Stimulated activated CD8-positive, alpha-beta memory T cell treated with anti-CD3 and anti-CD28 coated beads, Interleukin-15, amount 100 ng/mL, for 48 hours (primary cell): Measurements from ENCODE around the gene ZFP69.
"Not testable (repeated sequence)": the region's sequence is repeated elsewhere in the genome, so short reads cannot be mapped to it uniquely, and the experiment has no call there.

ENCODE experiments used
- DNase-seq, 2 donors: peaks; one replicate each; pipeline ENCODE4 v3.0.0-alpha.2; 2020; ENCODE audit warnings: low read depth in 2 of 2

The ZFP69 gene

DNA sequence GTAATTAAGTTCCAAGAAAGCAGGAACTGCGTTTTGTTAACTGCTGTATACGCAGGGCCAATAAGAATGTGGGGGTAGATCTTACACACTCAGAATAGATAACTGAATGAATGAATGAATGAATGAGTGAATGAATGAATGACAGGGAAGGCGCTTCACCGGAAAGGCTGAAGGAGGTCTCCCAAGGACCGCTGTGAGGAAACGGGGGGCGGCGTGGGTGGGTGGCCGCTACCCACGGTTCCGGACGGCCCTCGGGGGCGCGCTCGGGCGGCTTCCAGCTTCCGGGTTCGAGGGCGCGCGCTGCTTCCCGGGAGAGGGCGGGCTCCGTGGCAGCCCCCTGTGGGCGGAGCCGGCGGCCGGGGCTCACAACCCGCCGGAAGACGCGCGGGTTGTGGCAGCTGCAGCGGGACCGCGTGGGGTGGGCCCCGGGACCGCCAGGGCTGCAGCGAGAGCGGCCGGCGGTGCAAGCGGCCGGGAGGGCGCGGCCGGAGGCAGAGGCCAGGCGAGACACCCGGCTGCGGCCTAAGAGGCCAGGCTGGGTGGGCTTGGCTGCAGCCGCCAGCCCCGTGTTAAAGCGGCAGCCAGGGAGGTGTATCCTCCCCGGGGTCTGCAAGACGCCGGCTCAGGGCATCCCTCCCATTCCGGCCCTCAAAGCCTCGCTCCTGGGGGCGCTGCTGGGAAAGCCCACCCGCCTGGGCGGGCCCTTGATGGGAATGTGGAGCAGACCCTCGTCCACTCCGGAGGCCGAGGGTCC is at the start of gene ZFP69:
ZFP69 (plus strand) TSS at position 367 of the 754 bp plus-strand sequence. CDS start 2,072 bp downstream, outside the sequence.
- DNase-seq: peak; percentile 55 to 67

DNA sequence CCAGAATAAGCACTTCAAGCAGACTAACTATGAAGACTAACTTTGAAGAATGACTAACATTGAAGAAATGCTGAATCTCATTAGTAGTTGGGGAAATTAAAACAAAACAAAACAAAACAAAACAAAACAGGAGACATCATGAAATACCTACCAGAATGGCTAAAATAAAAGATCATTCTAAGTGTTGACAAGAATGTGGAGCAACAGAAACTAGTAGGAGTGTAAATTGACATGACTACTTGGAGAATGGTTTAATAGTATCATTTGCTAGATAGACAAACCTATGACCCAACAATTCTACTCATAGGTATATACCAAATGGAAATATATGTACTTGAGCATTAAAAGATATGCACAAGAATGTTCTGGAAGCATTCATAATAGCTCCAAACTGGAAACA is 45.7 kb upstream of the ZFP69 start:
- no peak for DNase-seq

DNA sequence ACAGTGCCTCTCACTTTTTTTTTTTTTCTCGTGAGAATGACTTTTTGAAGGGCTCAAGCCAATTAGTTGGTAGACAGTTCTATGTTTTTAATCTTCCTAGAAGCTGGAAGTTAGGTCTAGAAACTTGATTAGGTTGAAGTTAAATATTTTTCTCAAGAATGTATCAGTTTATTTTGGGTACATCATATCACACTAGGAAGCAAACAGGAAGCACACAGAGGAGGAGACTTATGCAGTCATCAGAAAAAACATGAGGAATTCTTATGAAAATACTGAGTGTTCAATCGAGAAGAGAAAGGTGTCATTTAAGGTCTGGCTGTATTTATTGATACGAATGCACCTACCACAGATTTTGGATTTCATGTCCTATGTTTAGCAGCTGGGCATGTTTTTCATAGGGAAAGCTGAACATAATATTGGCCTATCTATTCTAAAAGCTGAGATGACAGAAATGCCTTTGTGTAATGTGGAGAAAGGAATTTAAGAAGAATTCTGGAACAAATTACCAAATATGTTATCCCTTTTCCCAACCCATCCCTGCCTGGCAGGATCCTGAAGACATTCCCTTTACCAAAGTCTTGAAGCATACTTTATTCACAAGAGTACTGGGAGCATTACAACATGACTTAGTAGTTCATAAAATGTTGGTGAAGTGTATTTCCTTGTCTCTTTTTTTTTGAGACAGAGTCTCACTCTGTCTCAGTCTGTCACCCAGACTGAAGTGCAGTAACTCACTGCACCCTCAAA is 44.3 kb upstream of the ZFP69 start:
- DNase-seq: no peak

DNA sequence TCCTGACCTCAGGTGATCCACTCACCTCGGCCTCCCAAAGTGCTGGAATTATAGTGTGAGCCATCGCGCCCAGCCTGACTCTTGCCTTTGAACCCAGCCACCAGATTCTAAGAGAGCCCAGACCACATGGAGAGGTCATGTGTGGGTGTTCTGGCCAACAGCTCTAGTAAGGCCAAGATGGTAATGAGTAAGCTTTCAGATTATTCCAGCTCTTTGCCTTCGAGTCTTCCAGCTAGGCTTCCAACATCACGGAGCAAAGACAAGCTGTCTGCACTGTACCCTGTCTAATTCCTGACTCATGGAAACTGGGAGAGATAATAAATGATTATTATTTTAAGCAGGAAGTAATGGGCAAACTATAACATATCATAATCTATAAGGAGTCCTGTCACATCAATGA is 41.6 kb upstream of the ZFP69 start:
- DNase-seq: no peak

DNA sequence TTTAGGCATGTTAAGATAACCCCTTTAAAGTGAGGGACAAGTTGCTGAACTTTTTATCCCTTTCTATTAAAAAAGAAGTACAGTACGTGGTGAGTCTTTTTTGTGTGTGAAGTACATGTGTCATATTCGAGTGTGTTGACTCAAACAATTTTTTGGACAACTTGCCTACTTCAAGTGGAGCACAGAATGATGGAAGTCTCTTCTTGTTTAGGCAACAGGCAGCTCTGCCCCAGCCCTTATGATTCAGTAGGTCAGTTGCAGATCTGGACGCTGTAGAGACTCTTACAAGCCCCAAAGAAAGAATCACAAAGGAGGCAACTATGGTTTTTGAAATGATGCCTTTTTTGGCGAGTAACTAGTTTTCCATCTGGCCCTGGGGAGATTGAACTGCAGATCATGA is 41.2 kb upstream of the ZFP69 start:
- no peak for DNase-seq

DNA sequence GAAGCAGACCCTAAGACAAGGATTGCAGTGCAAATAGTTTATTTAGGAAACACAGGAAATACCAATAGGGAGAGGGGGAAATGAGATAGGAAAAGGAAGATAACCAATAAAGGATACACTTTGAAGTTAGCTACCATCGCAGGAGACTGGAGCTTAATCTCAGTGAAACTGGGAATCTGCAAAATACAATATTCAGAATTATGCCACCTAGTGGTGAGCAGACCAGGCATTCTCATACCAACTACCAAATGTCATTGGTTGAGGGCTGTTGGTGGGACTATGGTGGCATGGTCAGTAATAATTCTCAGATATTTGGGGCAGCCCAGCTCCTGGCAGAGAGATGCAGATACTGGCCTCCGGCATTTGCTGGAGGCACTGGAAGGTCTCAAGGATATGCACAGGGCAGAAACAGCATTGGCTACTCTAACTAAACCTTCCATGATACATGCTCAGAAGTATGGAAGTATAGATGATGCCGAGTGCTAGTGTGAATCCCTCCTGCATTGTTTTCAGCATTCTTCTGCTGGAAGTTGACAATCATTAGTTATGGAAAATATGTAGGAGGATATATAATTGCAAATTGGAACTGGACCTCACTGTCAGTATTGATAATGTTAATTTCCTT is 38.6 kb upstream of the ZFP69 start:
- DNase-seq: no peak

DNA sequence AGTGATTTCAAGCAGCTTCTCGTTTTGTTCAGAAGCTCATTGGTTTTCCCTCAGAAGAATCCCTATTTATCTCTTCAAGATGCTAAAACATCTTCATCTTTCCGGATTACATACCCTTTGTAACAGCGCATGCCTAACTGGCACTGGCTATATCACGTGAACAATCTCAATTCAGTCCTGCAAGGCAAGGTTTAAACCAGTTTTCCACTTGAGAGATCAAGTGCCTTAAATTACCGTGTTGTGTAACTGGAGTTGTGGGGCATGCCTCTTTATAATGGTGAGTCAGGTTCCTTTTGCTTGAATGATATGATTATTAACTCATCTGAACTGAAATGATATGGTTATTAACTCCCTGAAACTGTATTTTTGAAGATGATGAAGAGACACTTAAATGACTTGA is 37.8 kb upstream of the ZFP69 start:
- no peak for DNase-seq

DNA sequence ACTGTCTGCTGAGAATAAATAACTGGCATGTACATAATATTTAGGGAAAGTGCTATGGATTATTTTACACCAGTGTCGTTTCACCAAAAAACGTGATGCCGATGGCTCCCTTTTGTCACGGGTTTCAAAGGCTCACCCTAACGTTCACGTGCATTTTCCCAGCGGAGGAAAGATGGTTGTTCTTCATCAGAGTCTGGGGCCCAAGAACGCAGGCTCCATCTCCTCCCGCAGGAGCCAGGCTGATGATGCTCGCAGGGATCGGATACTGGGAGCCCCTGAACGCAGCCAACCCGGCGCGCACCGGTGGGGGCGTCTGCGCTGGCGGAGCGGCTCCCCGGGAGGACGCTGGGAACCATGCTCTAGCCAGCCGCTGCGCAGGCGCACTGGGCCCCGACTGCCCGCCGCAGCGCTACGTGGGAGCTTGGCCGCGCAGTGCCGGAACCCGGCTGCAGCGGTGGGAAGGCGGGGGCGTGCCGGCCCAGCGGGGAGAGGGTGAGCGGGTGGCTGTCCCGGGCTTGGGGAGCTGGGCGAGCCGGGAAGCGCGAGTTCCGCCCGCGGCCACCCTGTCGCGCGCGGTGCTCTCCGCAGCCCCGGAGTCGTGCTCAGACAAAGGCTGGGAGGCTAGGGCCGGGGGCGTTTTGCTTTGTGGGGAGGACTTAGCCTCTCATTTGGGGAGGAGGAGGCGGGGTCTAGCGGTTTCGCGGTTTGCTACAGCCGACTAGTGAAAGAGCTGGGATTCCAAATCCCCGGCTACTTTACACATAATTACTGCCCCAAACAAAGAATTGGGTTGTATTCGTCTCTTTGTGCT is 27.2 kb upstream of the ZFP69 start, which contains the start of gene ZFP69B:
ZFP69B (plus strand) TSS at position 793 of the 811 bp plus-strand sequence. CDS start 486 bp downstream, outside the sequence.
- DNase-seq: peak; percentile 91 to 92

DNA sequence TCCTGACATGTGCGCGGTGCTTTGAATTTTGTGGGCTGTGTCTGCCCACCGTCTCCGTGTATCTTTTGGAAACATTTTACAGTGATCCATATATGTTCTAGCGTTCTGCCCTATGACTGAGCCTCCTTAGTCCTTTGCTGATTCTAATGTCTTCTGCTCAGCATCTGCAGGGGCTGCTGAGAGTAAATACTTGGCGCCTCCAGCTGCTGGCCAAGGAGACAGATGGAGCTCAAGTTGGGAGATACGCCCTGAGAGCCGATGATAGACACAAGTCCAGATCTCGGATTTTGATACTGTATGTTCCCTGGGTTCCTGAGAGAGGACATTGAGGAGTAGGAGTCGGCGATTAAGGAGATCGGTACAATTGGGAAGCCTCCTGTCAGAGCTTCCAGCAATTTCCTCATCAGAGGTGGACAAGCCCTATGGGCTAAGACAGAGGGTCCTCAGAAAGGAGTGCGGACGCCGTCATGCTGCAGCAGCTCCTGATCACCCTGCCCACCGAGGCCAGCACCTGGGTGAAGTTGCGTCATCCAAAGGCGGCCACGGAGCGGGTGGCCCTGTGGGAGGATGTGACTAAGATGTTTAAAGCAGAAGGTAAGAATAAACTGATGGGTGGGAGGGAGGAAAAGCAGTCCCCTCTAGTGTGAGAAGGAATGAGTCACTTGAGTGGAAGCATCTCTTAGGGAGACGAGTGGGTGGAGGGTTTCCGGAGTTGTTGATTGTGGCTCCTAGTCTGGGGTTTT is 26.4 kb upstream of the ZFP69 start:
- peak; percentile 85 for DNase-seq

DNA sequence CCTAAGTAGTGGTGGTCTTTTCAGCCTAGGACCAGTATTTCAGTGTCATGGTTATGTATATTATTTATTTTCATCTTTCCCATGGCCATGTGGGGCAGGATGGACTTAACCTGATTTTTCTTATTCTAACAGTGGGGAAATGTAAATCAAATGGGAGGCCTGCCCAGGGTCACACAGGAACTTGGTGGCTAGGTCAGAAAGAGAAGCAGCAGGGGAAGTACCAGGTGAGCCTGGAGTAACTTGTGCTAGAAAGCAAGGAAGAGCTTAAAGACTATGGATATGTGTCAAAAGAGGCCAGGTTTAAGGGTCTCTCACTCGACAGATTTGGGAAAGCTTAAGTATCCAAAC is 25.9 kb upstream of the ZFP69 start:
- no peak for DNase-seq

DNA sequence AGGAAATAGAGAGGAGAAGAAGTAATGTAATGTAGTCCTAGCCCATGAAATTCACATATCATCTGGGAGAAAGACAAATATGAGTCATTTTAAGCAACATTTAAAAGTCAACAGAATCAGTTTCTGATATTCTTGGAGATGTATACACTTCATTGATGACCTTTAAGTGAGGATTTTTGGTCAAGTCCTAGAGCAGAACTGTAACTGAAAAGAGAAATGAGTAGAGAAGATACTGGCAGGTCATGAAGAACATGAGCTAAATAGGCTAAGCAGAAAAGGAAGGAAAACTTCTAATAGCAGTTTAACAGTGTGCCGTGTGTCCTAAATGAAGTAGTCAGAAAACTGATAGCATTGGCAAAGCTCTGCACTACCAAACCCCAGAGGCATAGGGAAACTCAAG is 22.2 kb upstream of the ZFP69 start:
- DNase-seq: no peak

DNA sequence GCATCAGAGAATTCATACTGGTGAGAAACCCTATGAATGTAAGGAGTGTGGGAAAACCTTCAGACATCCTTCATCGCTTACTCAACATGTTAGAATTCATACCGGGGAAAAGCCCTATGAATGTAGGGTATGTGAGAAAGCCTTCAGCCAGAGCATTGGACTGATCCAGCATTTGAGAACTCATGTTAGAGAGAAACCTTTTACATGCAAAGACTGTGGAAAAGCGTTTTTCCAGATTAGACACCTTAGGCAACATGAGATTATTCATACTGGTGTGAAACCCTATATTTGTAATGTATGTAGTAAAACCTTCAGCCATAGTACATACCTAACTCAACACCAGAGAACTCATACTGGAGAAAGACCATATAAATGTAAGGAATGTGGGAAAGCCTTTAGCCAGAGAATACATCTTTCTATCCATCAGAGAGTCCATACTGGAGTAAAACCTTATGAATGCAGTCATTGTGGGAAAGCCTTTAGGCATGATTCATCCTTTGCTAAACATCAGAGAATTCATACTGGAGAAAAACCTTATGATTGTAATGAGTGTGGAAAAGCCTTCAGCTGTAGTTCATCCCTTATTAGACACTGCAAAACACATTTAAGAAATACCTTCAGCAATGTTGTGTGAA is 14.0 kb upstream of the ZFP69 start:
- no peak for DNase-seq

DNA sequence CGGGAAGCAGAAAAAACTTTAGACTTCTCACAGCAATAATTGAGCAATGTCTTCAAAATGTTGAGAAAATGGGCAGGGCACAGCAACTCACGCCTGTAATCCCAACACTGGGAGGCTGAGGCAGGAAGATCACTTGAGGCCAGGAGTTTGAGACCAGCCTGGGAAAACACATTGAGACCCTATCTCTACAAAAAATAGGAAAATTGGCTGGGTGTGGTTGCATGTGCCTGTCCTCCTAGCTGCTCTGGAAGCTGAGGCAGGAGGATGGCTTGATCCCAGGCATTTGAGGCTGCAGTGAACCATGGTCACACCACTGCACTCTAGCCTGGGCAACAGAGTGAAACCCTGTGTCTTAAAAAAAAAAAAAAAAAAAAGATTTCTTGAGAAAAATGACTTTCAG is 7.8 kb upstream of the ZFP69 start:
- no peak for DNase-seq

DNA sequence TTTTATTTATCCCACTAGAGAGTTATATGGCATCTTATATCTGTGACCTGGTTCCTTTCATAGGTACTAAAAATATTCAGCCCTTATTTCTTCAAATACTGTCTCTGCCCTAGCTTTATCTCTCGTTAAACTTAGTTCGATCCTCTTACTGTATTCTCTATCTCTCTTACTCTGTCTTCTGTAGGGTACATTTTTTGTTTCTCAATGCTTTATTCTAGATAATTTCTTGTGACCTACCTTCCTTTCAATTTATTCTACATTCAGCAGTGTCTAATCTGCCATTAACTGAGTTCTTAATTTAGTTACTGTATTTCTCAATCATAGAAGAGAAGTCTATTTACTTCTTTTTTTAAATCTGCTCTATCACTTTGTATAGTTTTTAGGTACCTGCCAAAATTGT is 1.8 kb upstream of the ZFP69 start:
- no peak for DNase-seq

DNA sequence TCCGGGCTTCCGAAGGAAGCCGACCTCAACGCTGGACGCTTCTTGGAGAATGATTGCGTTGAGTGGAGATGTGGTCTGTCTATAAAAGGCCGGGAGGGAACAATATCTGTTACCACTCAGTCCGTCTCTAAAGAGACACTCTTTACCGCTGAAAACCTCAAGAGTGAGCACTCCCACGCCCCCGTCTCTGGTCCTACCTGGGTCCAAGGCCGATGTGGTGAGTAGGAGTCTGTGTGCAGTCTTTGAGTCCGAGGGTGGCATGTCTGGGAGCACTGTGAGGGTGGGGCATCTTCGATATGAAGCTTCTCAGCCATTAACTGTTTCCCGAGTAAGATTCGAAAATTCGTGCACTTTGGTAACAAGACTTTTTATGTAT is 576 bp downstream of the ZFP69 start:
- peak in 1 of 2 donors; percentile 3 for DNase-seq

DNA sequence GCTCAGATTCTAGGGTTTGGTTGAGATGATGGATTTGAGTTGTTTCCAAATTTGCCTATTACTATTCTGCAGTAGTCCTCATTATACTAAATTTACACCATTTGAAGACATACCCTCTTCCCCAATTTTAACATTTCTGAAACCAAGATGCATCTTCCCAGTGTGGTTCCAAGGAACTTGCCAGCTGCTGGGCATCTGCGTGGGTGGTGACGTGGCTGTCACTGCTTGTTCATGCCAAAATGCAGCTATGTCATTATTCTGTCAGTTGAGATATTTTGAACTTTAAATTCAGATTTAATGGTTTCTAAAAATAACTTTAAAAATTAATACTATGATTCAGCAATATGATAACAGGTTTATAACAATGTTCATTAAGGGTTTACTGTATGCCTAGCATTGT is 1.2 kb downstream of the ZFP69 start:
- no peak for DNase-seq

DNA sequence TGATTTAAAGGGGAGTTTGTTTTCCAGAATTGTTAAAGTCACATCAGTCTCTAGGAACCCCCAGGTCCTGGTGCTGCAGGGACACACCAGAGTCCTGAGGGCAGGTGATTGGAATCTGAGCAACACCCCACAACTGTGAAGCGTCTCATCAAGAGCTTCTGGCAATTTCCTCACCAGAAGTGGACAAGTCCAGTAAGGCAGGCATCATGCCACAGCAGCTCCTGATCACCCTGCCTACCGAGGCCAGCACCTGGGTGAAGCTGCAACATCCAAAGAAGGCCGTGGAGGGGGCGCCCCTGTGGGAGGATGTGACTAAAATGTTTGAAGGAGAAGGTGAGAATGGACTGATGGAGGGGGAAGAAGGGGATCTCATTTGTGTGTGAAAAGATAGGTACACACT is 2.1 kb downstream of the ZFP69 start:
- DNase-seq: no peak

DNA sequence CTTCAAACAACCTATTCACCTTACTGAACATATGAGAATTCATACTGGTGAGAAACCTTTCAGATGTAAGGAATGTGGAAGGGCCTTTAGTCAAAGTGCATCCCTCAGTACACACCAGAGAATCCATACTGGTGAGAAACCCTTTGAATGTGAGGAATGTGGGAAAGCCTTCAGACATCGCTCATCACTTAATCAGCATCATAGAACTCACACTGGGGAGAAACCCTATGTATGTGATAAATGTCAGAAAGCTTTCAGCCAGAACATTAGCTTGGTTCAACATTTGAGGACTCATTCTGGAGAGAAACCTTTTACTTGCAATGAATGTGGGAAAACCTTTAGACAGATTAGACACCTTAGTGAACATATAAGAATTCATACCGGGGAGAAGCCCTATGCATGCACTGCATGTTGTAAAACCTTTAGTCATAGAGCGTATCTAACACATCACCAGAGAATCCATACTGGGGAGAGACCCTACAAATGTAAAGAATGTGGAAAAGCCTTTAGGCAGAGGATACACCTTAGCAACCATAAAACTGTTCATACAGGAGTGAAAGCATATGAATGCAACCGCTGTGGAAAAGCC is 18.3 kb downstream of the ZFP69 start:
- no peak for DNase-seq

DNA sequence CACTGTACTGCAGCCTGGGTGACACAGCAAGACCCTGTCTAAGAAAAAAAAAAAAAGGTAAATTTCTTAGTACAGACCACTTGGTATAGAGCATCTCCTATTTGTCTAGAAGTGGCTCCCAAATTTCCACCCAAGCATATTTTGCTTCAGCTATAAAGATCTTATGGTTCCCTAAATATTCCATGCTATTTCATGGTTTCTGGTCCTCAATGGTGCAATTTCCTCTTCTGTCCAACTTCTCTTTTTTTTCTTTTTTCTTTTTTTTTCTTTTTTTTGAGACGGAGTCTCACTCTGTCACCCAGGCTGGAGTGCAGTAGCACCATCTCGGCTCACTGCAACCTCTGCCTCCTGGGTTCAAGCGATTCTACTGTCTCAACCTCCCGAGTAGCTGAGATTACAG is 25.6 kb downstream of the ZFP69 start:
- not testable (repeated sequence) for DNase-seq

DNA sequence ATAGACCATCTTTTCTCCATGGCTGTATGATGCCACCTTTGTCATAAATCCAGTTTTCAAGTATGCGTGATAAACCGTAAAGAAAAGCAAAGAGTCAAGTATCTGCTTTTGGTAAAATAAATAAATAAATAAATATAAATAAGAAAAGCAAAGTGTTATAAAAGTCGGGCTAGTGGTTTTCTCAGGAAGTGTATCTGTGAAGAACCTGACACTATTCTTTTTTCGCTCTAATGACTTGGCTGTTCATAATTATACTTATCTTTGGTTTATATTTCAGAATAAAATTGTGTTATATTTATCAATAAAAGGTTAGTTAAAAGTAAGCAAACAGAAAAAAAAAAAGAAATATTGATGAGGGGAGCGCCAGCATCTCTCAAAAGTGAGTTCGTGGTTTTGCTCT is 30.9 kb downstream of the ZFP69 start:
- no peak for DNase-seq
